ENCODE data around the gene DPP10.
"Not testable (repeated sequence)": the region's sequence is repeated elsewhere in the genome, so short reads cannot be mapped to it uniquely, and the experiment has no call there.

GRCh38 chr2:114522612-114523011, 80.2 kb downstream of the DPP10 start:
- not testable (repeated sequence) for TF ChIP-seq CTCF (IDR thresholded peaks at IDR 0.05); ZFX (IDR thresholded peaks at IDR 0.05; ENCODE audit: borderline replicate concordance)

Measured in 22Rv1 (cell line).